ENCODE measurements around the gene RAB11FIP3. TPM values are rescaled to one million over a fixed set of nuclear protein-coding genes. Genes with fewer than 3 reads are reported as not detected.

RAB11FIP3 gene
- total and polyA plus RNA-seq, 10 of the 15 experiments (the other 5 are each of a cell fraction or from before 2014, with no cell fraction given): 1.2 to 27.3 (median 7.7) TPM

DNA sequence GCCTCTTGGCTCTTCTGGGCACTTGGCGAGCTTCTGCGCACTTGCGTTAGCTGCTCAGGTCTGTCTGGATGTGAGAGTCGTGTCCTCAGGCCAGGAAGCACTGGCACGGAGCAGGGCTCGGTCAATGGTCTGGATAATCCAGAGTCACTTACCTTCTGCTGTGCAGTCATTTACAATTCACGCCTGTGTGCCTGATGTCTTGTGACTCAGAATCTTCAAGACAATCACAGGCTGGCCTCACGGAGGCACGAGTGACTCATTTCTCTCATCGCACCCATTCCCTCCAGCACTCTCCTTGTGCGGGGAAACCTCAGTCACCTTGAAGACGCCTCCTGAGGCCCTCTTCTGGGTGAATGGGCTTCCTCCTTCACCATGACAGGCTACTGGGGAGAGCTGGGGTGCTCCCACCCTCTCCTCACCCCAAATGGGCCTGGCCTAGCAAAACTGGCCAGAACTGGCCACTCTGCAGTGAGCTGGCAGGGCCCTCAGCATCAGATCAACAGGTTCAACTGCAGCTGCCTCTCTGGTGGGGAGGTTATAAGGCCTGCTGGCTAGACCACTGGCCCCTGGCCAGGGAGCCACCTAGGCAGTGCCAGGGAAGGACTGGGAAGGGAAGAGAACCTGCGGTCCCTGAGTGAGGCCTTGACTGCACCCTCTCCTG lies 100.2 kb downstream of the RAB11FIP3 start:
- Histone ChIP-seq H3K4me3 (peak overlapping the region; percentile 98), H4K20me1 (ENCODE audit: control insufficient read depth, insufficient read depth) (no peaks in the 10 kb centered on the region; the same call in 1 of the 2 replicates), H2AFZ (ENCODE audit: control insufficient read depth, low read depth, low read length) (peak overlapping the region; percentile 13; the same call in 1 of the 2 replicates), H3K9me3 (replicated peaks; ENCODE audit: control insufficient read depth, insufficient read depth, low read length) (no peaks in the 10 kb centered on the region), H3K27me3 (replicated peaks in 1 of 2; ENCODE audit: control insufficient read depth in 2 of 2, insufficient read depth in 2 of 2, low read length in 1 of 2) (no peaks in the 10 kb centered on the region), H3K4me2 (ENCODE audit: control insufficient read depth, insufficient read depth) (peak overlapping the region; percentile 99), H3K9ac (ENCODE audit: control insufficient read depth, insufficient read depth, low read length) (peak overlapping the region; percentile 86), H3K36me3 (ENCODE audit: control insufficient read depth in 2 of 2, insufficient read depth in 2 of 2, low read length in 1 of 2) (peaks cover 0 to 2% of the 10 kb centered on the region in 2 experiments; a peak in 3 of 4 replicates), H3K27ac (ENCODE audit: control insufficient read depth, insufficient read depth) (peak overlapping the region; percentile 91), H3K79me2 (ENCODE audit: control insufficient read depth, insufficient read depth, low read length) (peaks cover 47% of the 10 kb centered on the region), H3K4me1 (ENCODE audit: control insufficient read depth, insufficient read depth, low read length) (peaks cover 29% of the 10 kb centered on the region)
- peak; percentile 61 for ATAC-seq
- ChIA-PET CTCF (interaction anchor here (0.6 to 1.6 kb wide), 5 partner anchors 8 to 486 kb away, joined by 3 to 6 read pairs (median 3); partner anchors contain the start of gene NHLRC4), RAD21 (ENCODE audit: unreplicated experiment) (interaction anchor here (0.9 kb wide), 2 partner anchors 41 to 111 kb away, joined by 3 to 4 read pairs; partner anchors contain the start of gene NHLRC4), POLR2A (interaction anchor here (1.0 to 1.6 kb wide), 6 partner anchors 42 to 155 kb away, joined by 3 to 4 read pairs (median 4); partner anchors contain the start of genes METTL26, MRPL28 and NHLRC4), SMC1A (ENCODE audit: uncharacterized antibody, unreplicated experiment) (interaction anchor here (0.6 to 1.2 kb wide), 4 partner anchors 24 to 75 kb away, joined by 3 read pairs; partner anchors contain the start of gene NHLRC4)
- peak; percentile 57 for FAIRE-seq
- peak; percentile 62 for DNase-seq (ENCODE audit: low read depth, low spot score)
- no TSS peak for BruUV-seq (replicated peaks)
- intact Hi-C loops (cut with micrococcal nuclease; ENCODE audit: unreplicated experiment): loop anchor here (2.0 to 5.0 kb wide), 3 partner anchors 42 to 159 kb away; partner anchors contain the start of genes JMJD8, METTL26, NHLRC4 and PIGQ
- in situ Hi-C loops (cut with MboI): no loop called here
- WGBS (ENCODE audit: insufficient coverage, insufficient replicate concordance, low lambda C conversion rate, missing lambda C conversion rate): 3% methylated on average over 13 of the region's 13 CpGs
- TF ChIP-seq TAF1 (IDR thresholded peaks at IDR 0.05; ENCODE audit: borderline replicate concordance, low read depth, low read length): no peak
- TF ChIP-seq TCF3 (IDR thresholded peaks at IDR 0.05; ENCODE audit: borderline replicate concordance, insufficient read depth, low read depth, low read length): no peak
- TF ChIP-seq SRF (IDR thresholded peaks at IDR 0.05; ENCODE audit: low read depth in 2 of 2, low read length in 2 of 2): no peak
- TF ChIP-seq STAT3 (IDR thresholded peaks at IDR 0.05; ENCODE audit: low read depth, low read length): no peak
- 0 out of 2 replicates have a peak, but pooled peaks have one; percentile 9 for TF ChIP-seq CREM (IDR thresholded peaks at IDR 0.05; ENCODE audit: low read depth)
- TF ChIP-seq IRF4 (IDR thresholded peaks at IDR 0.05; ENCODE audit: low read depth, low read length): peak; percentile 85
- peak; percentile 34; the same call in 1 of the 2 replicates for TF ChIP-seq RAD21 (IDR thresholded peaks at IDR 0.05; ENCODE audit: insufficient read depth, low read depth, low read length)
- TF ChIP-seq NR2F1 (conservative IDR thresholded peaks at IDR 0.05): 0 out of 2 replicates have a peak, but pooled peaks have one; percentile 20
- no peak for TF ChIP-seq SIX5 (IDR thresholded peaks at IDR 0.05; ENCODE audit: low read depth, low read length, severe bottlenecking)
- TF ChIP-seq SREBF1 (IDR thresholded peaks at IDR 0.05; ENCODE audit: low read length): 0 out of 2 replicates have a peak, but pooled peaks have one; percentile 31
- TF ChIP-seq, protein P1, sequence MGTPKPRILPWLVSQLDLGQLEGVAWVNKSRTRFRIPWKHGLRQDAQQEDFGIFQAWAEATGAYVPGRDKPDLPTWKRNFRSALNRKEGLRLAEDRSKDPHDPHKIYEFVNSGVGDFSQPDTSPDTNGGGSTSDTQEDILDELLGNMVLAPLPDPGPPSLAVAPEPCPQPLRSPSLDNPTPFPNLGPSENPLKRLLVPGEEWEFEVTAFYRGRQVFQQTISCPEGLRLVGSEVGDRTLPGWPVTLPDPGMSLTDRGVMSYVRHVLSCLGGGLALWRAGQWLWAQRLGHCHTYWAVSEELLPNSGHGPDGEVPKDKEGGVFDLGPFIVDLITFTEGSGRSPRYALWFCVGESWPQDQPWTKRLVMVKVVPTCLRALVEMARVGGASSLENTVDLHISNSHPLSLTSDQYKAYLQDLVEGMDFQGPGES (IDR thresholded peaks at IDR 0.05): no peak
- TF ChIP-seq HCFC1 (IDR thresholded peaks at IDR 0.05; ENCODE audit: low read length): peak; percentile 38; the same call in 1 of the 2 replicates
- TF ChIP-seq IKZF2 (IDR thresholded peaks at IDR 0.05): peak in 1 of 2 experiments; percentile 77; a peak in 2 of 4 replicates
- TF ChIP-seq, protein P2, sequence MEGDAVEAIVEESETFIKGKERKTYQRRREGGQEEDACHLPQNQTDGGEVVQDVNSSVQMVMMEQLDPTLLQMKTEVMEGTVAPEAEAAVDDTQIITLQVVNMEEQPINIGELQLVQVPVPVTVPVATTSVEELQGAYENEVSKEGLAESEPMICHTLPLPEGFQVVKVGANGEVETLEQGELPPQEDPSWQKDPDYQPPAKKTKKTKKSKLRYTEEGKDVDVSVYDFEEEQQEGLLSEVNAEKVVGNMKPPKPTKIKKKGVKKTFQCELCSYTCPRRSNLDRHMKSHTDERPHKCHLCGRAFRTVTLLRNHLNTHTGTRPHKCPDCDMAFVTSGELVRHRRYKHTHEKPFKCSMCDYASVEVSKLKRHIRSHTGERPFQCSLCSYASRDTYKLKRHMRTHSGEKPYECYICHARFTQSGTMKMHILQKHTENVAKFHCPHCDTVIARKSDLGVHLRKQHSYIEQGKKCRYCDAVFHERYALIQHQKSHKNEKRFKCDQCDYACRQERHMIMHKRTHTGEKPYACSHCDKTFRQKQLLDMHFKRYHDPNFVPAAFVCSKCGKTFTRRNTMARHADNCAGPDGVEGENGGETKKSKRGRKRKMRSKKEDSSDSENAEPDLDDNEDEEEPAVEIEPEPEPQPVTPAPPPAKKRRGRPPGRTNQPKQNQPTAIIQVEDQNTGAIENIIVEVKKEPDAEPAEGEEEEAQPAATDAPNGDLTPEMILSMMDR (IDR thresholded peaks at IDR 0.05 in 2 of 3, conservative IDR thresholded peaks at IDR 0.05 in 1 of 3; ENCODE audit: control insufficient read depth in 2 of 3, extremely low read depth in 1 of 3, insufficient read depth in 1 of 3, low read depth in 3 of 3, low read length in 3 of 3): peak in 2 of 3 experiments; percentile 22 to 52; a peak in 3 of 6 replicates
- TF ChIP-seq MTA2 (IDR thresholded peaks at IDR 0.05; ENCODE audit: low read depth): peak; percentile 52; the same call in 1 of the 2 replicates
- TF ChIP-seq NFYB (IDR thresholded peaks at IDR 0.05; ENCODE audit: insufficient read depth, low read depth, low read length): no peak
- TF ChIP-seq NFYA (IDR thresholded peaks at IDR 0.05; ENCODE audit: borderline replicate concordance, low read depth, low read length): no peak
- peak; percentile 85; the same call in 1 of the 2 replicates for TF ChIP-seq ESRRA (IDR thresholded peaks at IDR 0.05; ENCODE audit: low read length)
- TF ChIP-seq, protein P3, sequence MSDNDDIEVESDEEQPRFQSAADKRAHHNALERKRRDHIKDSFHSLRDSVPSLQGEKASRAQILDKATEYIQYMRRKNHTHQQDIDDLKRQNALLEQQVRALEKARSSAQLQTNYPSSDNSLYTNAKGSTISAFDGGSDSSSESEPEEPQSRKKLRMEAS (IDR thresholded peaks at IDR 0.05; ENCODE audit: low read depth, low read length): peak; percentile 60; the same call in 1 of the 2 replicates
- peak; percentile 85 for TF ChIP-seq NBN (IDR thresholded peaks at IDR 0.05)
- TF ChIP-seq MXI1 (IDR thresholded peaks at IDR 0.05; ENCODE audit: low read depth, low read length): 0 out of 2 replicates have a peak, but pooled peaks have one; percentile 14
